Osteocyte (in vitro differentiated cells): ENCODE measurements around the gene PTPRN2. TPM values are rescaled to one million over a fixed set of nuclear protein-coding genes. Genes with fewer than 3 reads are reported as not detected.

Source experiments
- DNase-seq: peaks from one replicate; pipeline ENCODE4 v3.0.0; 2021; ENCODE audit warnings: mixed read lengths; ENCODE audit not compliant: unreplicated experiment; ENCODE audit errors: extremely low spot score
- H3K27ac Mint-ChIP-seq: one replicate; pipeline ENCODE4 v1.8.0; 2021; ENCODE audit warnings: mild to moderate bottlenecking, mixed read lengths; ENCODE audit not compliant: unreplicated experiment
- H3K27me3 Mint-ChIP-seq: one replicate; pipeline ENCODE4 v1.8.0; 2021; ENCODE audit warnings: mixed read lengths; ENCODE audit not compliant: unreplicated experiment
- H3K36me3 Mint-ChIP-seq: one replicate; pipeline ENCODE4 v1.8.0; 2021; ENCODE audit warnings: mixed read lengths; ENCODE audit not compliant: unreplicated experiment
- H3K4me1 Mint-ChIP-seq: one replicate; pipeline ENCODE4 v1.8.0; 2021; ENCODE audit warnings: mixed read lengths; ENCODE audit not compliant: unreplicated experiment
- H3K4me3 Mint-ChIP-seq: one replicate; pipeline ENCODE4 v1.8.0; 2021; ENCODE audit warnings: mild to moderate bottlenecking, moderate library complexity, mixed read lengths; ENCODE audit not compliant: unreplicated experiment
- H3K9me3 Mint-ChIP-seq: one replicate; pipeline ENCODE4 v1.8.0; 2021; ENCODE audit warnings: mixed read lengths; ENCODE audit not compliant: unreplicated experiment
- total RNA-seq: library from RNA; stranded (reverse); gene quantifications from 2 replicates; pipeline ENCODE4 v1.2.1, GENCODE V29; 2021
- TF ChIP-seq, protein P1 (sequence below): fragments of 200-600 bp; sonication (generic); IDR thresholded peaks from 2 replicates; pipeline ENCODE4 v1.5.0; 2021; ENCODE audit warnings: antibody characterized with exemption, mild to moderate bottlenecking, moderate library complexity

The PTPRN2 gene
- total RNA-seq, 1 donor from 2014 or later: 0.59 TPM

DNA sequence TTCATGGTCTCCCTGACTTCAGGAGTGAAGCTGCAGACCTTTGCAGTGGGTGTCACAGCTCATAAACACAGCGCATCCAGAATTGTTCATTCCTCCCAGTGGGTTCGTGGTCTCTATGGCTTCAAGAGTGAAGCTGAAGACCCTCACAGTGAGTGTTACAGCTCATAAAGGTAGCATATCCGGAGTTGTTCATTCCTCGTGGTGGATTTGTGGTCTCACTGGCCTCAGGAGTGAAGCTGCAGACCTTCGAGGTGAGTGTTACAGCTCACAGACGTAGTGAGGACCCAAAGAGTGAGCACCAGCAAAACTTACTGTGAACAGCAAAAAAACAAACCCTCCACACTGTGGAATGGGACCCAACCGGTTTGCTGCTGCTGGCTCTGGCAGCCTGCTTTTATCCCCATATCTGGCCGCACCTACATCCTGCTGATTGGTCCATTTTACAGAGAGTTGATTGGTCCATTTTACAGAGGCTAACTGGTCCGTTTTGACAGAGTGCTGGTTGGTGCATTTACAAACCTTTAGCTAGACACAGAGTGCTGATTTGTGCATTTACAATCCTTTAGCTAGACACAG lies 308.8 kb downstream of the PTPRN2 start:
- TF ChIP-seq, protein P1, sequence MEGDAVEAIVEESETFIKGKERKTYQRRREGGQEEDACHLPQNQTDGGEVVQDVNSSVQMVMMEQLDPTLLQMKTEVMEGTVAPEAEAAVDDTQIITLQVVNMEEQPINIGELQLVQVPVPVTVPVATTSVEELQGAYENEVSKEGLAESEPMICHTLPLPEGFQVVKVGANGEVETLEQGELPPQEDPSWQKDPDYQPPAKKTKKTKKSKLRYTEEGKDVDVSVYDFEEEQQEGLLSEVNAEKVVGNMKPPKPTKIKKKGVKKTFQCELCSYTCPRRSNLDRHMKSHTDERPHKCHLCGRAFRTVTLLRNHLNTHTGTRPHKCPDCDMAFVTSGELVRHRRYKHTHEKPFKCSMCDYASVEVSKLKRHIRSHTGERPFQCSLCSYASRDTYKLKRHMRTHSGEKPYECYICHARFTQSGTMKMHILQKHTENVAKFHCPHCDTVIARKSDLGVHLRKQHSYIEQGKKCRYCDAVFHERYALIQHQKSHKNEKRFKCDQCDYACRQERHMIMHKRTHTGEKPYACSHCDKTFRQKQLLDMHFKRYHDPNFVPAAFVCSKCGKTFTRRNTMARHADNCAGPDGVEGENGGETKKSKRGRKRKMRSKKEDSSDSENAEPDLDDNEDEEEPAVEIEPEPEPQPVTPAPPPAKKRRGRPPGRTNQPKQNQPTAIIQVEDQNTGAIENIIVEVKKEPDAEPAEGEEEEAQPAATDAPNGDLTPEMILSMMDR: no peak
- Mint-ChIP-seq H3K4me1 (no peaks in the 10 kb centered on the region), H3K36me3 (no peaks in the 10 kb centered on the region), H3K4me3 (no peak overlapping the region), H3K9me3 (peaks cover 9% of the 10 kb centered on the region), H3K27ac (no peak overlapping the region), H3K27me3 (no peaks in the 10 kb centered on the region)
- DNase-seq: peak; percentile 53

DNA sequence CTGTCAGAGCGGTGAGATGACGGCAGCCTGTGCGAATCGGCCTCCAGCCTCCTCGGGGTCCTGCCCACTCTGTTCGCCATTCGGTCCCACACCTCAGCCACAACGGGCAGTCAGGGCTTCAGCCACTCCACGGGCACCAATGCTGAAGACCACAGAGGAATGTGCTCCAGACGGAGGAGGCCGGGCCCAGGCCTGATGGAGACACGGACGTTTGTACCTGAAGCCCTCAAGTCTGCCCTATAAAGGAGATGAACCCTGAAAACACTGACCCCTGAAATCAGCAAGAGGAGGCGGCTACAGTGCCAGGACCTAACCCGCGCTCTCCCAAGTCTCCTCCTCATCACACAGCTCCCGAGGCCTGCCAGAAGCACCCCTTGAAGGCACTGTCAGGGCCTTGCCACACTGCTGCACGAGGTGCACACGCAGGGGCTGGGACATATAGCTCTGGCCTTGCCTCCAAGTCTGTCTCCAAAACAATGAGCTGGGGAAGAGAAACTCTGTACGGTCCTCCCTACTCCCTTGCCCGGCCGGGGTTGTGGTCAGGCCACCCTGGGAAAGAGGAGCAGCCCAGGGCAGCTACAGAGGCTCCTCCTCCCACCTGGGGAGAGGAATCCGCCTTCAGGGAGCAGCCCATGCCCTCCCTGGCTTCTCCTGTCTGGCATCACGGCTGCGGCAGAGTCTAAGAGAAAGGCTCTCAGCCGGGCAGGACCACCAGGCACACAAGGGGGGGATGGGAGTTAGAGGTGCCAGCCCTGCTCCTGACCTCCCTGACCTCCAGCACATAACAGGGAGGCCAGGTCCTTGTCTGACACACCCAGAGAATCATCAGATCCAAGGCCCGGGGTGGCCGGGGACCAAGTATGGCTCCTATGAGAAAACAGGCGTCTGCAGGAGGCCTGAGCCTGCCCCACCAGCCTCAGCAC lies 310.1 kb downstream of the PTPRN2 start:
- no peaks in the 10 kb centered on the region for H3K36me3 Mint-ChIP-seq
- TF ChIP-seq, protein P1: no peak
- DNase-seq: peak; percentile 82
- H3K9me3 Mint-ChIP-seq: peaks cover 12% of the 10 kb centered on the region
- H3K27ac Mint-ChIP-seq: no peak overlapping the region
- no peak overlapping the region for H3K4me3 Mint-ChIP-seq
- no peaks in the 10 kb centered on the region for H3K4me1 Mint-ChIP-seq
- H3K27me3 Mint-ChIP-seq: no peaks in the 10 kb centered on the region

DNA sequence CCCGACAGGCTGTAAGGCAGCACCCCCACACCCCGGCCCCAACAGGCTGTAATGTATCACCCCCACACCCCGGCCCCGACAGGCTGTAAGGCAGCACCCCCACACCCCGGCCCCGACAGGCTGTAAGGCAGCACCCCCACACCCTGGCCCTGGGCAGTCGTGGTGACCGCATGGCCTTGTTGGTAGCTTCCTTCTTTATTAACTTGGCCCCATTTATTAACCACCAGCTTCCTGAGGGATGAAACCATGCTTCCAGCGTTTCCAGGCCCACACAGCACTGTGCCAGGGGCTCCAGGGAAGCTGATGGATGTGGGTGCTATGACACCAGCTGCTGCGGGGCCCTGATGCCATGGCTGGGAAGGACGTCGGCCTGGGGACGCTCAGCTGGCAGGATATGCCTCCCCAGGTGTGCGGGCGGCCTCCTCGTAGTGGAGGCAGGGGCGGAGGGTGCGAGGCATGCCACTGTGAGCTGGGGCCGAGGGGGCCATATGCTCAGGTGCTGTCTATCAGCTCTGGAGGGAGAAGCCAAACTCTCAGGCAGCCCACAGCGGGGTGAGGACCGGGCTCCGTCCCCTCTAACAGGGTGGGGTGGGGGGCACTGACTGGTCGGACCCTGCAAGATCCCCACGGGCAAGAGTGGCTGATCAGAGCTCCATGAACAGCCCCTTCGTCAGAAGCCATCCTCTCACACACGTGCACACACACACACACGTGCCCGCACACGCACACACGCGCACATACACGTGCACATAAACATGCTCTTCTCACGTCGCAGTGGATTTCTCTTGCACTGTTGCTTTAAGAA lies 311.0 kb downstream of the PTPRN2 start:
- no peak overlapping the region for H3K27ac Mint-ChIP-seq
- peaks cover 6% of the 10 kb centered on the region for H3K9me3 Mint-ChIP-seq
- TF ChIP-seq, protein P1: no peak
- peak; percentile 84 for DNase-seq
- no peaks in the 10 kb centered on the region for H3K27me3 Mint-ChIP-seq
- H3K36me3 Mint-ChIP-seq: no peaks in the 10 kb centered on the region
- H3K4me3 Mint-ChIP-seq: no peak overlapping the region
- no peaks in the 10 kb centered on the region for H3K4me1 Mint-ChIP-seq

DNA sequence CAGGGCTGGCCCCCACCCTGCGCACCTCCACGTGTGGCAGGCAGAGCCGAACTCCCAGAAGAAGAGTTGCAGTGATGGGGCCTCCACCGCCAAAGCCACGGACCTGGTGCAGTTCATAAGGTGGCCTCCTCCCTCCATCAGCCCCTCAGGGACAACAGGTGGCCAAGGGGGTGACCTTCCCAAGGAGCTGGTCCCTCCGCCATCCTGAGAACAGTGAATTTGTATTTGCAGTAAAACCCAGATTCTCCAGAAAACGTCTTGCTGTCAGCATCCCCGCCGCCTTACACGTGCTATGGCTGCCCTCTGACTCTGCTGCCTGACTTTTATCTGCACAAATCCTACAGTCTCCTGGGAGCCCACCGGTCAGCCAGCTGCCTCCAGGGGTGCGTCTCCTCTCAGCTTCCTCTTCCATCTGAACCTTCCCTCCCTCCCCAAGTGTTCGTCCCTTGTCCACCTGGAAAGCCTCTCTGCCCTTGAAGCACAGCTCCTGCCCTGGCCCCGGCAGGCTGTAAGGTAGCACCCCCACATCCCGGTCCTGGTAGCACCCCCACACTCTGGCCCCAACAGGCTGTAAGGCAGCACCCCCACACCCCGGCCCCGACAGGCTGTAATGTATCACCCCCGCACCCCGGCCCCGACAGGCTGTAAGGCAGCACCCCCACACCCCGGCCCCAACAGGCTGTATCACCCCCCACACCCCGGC lies 311.8 kb downstream of the PTPRN2 start:
- no peak overlapping the region for H3K4me3 Mint-ChIP-seq
- DNase-seq: peak; percentile 76
- no peak overlapping the region for H3K27ac Mint-ChIP-seq
- H3K9me3 Mint-ChIP-seq: peaks cover 6% of the 10 kb centered on the region
- TF ChIP-seq, protein P1: no peak
- no peaks in the 10 kb centered on the region for H3K4me1 Mint-ChIP-seq
- no peaks in the 10 kb centered on the region for H3K27me3 Mint-ChIP-seq
- no peaks in the 10 kb centered on the region for H3K36me3 Mint-ChIP-seq
